Ovary (tissue), 9 donors: ENCODE results near the gene CHD5. TPM values are rescaled to one million over a fixed set of nuclear protein-coding genes. Genes with fewer than 3 reads are reported as not detected.

Source experiments
- DNase-seq, 5 donors: peaks; one replicate each; pipeline ENCODE4 v3.0.0-alpha.2; 2019 to 2020
- H3K27ac ChIP-seq, 2 donors: fragments of 200-600 bp; one replicate each; pipeline versions ENCODE4 v1.5.1 to v1.8.0; 2019 to 2022
- H3K27me3 ChIP-seq: fragments of 200-600 bp; one replicate; pipeline ENCODE4 v1.8.0; 2022
- H3K36me3 ChIP-seq: fragments of 200-600 bp; sonication (generic); one replicate; pipeline ENCODE4 v1.5.1; 2019
- H3K4me1 ChIP-seq: one replicate; pipeline ENCODE4 v1.8.1; 2013; ENCODE audit warnings: mild to moderate bottlenecking, moderate library complexity; ENCODE audit not compliant: insufficient read depth
- H3K4me3 ChIP-seq: fragments of 200-600 bp; sonication (generic); one replicate; pipeline ENCODE4 v1.5.1; 2017
- H3K9me3 ChIP-seq, 2 donors: fragments of 200-600 bp in 1 of 2; sonication (generic) in 1 of 2; one replicate each; pipeline versions ENCODE4 v1.5.1 to v1.8.1; 2013 to 2019; ENCODE audit warnings: mild to moderate bottlenecking in 1 of 2, moderate library complexity in 1 of 2
- EP300 ChIP-seq: sonication (generic); formaldehyde crosslinking; IDR thresholded peaks from one replicate; pipeline ENCODE4 v1.6.1; 2017; ENCODE audit warnings: antibody characterized with exemption
- POLR2A ChIP-seq: fragments of 450-650 bp; IDR thresholded peaks from one replicate; pipeline ENCODE4 v1.6.1; 2017; ENCODE audit warnings: antibody characterized with exemption, mild to moderate bottlenecking, moderate library complexity
- WGBS, 3 donors: extraction: QIAGEN DNeasy Blood & Tissue Kit in 1 of 3; methylation state at CpG; one replicate each; pipeline versions ENCODE4 v1.1.5 to v1.1.7; 2013 to 2017; 5-methylcytosine and 5-hydroxymethylcytosine counted together
- intact Hi-C, 4 donors: fragments of 100-400 bp; cut with DNase I; formaldehyde crosslinking; loops; one replicate each; pipeline versions ENCODE4 v1.11.0 to v1.15.1; 2022 to 2023
- polyA plus RNA-seq, 2 donors: library from polyadenylated mRNA; stranded (reverse); fragments of 200-250 nt in 1 of 2; fragments of 350-450 nt in 1 of 2; fragmentation: Illumina TruSeq in 1 of 2; extraction: RNeasy Lipid Tissue Mini Kit (QIAGEN cat#74804) in 1 of 2; gene quantifications; one replicate each; pipeline ENCODE4 v1.2.3, GENCODE V29; 2013 to 2014
- total RNA-seq, 7 donors: library from RNA; depleted of rRNA in 2 of 7; stranded (reverse); fragments of >200 nt in 2 of 7; fragmentation: NEBNext Ultra II Directional in 3 of 7; extraction: Animal tissue kit (Norgen Biotek cat#: 25700) in 3 of 7; gene quantifications; one replicate each; pipeline versions ENCODE4 v1.1.0 to v1.2.4, GENCODE V29; 2016 to 2023
- TF ChIP-seq, protein P1 (sequence below), 3 donors: fragments of 450-650 bp in 2 of 3; fragments of 200-600 bp in 1 of 3; IDR thresholded peaks; one replicate each; pipeline versions ENCODE4 v1.5.1 to v1.8.0; 2016 to 2022; ENCODE audit warnings: antibody characterized with exemption in 3 of 3, mild to moderate bottlenecking in 1 of 3
- donor health status: DM: no; HTN: no; CAD: no; lungs with moderate emphysema.
- donor health status: DM: no; HTN: no; CAD: no.
- donor health status: Bipolar disorder and iron deficiency.
- donor health status: DM: yes; HTN: yes; CAD: no.
- donor health status: DM: no; HTN: no; CAD: no.
- donor health status: DM: yes; HTN: yes; CAD: no.

CHD5 gene
- total and polyA plus RNA-seq, 9 donors: under 0.01 to 0.54 (median 0.23) TPM

DNA sequence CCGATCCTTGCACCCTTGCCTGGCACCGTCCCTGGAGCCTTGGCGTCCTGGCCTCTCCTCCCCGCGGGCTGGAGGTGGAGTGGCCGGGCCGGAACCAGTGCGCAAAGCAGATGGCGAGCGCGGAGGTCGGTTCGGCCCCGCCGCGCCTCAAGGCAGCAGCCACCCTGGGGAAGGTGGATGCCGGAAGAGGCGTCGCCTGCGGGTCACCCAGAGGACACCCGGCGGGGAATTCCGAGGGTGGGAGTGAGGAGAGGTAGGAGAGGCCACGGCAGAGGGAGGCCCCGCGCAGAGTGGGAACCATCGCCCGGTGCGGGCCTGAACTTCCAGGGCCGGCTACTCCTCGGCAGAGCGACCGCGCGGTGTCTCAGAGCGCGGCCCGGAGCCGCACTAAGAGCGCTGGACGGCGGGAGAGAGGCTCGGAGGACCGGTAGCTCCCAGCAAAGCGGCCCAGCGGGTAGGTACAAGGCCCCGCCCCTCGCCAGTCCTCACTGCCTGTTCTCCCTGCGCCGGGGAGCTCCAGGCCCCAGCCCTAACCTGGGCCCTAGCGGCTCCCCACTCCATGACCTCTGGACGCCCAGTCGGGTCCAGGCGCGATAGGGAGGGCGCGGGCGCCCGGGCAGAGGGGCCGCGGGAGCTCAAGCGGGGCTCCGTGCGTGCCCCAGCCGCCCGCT lies 25.9 kb upstream of the CHD5 start, which contains the start of gene RNF207:
Gene RNF207 (plus strand): TSS at position 271 of the 671 bp plus-strand sequence. CDS start 417 bp downstream, outside the sequence.
- Histone ChIP-seq H3K9me3 (no peaks in the 10 kb centered on the region), H3K27me3 (no peaks in the 10 kb centered on the region), H3K27ac (no peak within 1 kb of the TSS), H3K4me1 (peaks cover 13% of the 10 kb centered on the region), H3K36me3 (no peaks in the 10 kb centered on the region), H3K4me3 (peak within 1 kb of the TSS; percentile 38)
- WGBS, 3 donors: 1 to 2% (median 1%) methylated on average over 45 to 66 of the region's 66 CpGs
- intact Hi-C loops: loop anchor here in 1 of 4 donors (10.0 kb wide), 1 partner anchor 151 kb away; no protein-coding TSS in a partner anchor
- TF ChIP-seq, protein P1, sequence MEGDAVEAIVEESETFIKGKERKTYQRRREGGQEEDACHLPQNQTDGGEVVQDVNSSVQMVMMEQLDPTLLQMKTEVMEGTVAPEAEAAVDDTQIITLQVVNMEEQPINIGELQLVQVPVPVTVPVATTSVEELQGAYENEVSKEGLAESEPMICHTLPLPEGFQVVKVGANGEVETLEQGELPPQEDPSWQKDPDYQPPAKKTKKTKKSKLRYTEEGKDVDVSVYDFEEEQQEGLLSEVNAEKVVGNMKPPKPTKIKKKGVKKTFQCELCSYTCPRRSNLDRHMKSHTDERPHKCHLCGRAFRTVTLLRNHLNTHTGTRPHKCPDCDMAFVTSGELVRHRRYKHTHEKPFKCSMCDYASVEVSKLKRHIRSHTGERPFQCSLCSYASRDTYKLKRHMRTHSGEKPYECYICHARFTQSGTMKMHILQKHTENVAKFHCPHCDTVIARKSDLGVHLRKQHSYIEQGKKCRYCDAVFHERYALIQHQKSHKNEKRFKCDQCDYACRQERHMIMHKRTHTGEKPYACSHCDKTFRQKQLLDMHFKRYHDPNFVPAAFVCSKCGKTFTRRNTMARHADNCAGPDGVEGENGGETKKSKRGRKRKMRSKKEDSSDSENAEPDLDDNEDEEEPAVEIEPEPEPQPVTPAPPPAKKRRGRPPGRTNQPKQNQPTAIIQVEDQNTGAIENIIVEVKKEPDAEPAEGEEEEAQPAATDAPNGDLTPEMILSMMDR (IDR thresholded peaks at IDR 0.05): no peak
- TF ChIP-seq POLR2A: no peak
- TF ChIP-seq EP300: no peak
- peak in 4 of 5 donors; percentile 22 to 59 (median 48) for DNase-seq

DNA sequence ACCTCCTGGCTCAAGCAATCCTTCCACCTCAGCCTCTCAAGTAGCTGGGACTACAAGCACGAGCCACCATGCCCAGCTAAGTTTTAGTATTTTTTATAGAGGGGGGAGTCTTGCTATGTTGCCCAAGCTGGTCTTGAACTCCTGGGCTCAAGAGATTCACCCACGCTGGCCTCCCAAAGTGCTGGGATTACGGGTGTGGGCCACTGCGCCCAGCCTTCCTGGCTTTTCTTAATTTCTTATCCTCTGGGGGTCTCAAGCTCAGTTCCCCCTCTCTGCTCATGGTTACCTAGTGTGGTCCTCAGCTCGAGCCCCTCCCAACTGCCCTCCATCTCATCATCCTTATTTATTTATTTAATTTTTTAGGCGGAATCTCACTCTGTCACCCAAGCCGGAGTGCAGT lies 22.1 kb upstream of the CHD5 start:
- no peaks in the 10 kb centered on the region for H3K27me3 ChIP-seq
- no peak overlapping the region for H3K27ac ChIP-seq
- DNase-seq: no peak
- H3K36me3 ChIP-seq: no peaks in the 10 kb centered on the region
- peaks cover 20% of the 10 kb centered on the region for H3K4me1 ChIP-seq
- 83 to 89% (median 85%) methylated on average over 7 of the region's 7 CpGs for WGBS, 3 donors
- intact Hi-C loops: loop anchor here in 1 of 4 donors (10.0 kb wide), 1 partner anchor 147 kb away; no protein-coding TSS in a partner anchor
- no peaks in the 10 kb centered on the region for H3K9me3 ChIP-seq
- no peak for TF ChIP-seq POLR2A
- TF ChIP-seq, protein P1 (IDR thresholded peaks at IDR 0.05): no peak
- H3K4me3 ChIP-seq: no peak overlapping the region

DNA sequence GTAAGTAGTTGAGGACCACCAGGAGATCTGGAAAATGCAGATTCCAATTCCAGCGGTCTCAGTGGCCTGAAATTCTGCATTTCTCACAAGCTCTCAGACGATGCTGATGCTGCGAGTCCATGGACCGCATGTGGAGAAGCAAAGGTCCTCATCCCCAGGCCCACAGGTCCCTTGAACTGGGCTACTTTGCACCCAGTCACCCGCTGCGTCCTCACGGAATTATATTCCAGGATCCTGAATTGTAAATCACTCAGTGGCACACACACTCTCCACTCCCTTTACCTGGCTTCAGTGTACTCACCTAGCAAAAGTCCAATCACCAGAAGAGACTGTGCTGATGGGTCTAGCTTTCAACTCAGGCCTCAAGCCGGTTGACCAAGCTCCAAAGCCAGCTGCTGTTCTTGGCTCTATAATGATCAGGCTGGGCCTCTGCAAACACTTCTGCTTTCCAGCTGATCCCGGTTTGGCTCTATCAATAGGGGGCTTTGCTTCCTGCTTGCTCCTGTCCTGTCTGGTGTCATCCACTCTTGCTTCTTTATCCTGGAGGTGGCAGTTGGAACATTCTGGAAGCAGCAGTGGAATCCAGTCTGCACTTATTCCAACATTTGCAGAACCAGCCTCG lies 20.2 kb upstream of the CHD5 start:
- no peaks in the 10 kb centered on the region for H3K9me3 ChIP-seq
- no peak for DNase-seq
- peak overlapping the region; percentile 71 for H3K4me3 ChIP-seq
- WGBS, 3 donors: 62 to 67% (median 62%) methylated on average over 10 of the region's 10 CpGs
- H3K4me1 ChIP-seq: peaks cover 16% of the 10 kb centered on the region
- intact Hi-C loops: loop anchor here in 1 of 4 donors (10.0 kb wide), 1 partner anchor 145 kb away; no protein-coding TSS in a partner anchor
- peak overlapping the region in 1 of 2 donors; percentile 58 for H3K27ac ChIP-seq
- TF ChIP-seq EP300: no peak
- no peak for TF ChIP-seq POLR2A
- TF ChIP-seq, protein P1 (IDR thresholded peaks at IDR 0.05): no peak
- no peaks in the 10 kb centered on the region for H3K27me3 ChIP-seq
- no peaks in the 10 kb centered on the region for H3K36me3 ChIP-seq

DNA sequence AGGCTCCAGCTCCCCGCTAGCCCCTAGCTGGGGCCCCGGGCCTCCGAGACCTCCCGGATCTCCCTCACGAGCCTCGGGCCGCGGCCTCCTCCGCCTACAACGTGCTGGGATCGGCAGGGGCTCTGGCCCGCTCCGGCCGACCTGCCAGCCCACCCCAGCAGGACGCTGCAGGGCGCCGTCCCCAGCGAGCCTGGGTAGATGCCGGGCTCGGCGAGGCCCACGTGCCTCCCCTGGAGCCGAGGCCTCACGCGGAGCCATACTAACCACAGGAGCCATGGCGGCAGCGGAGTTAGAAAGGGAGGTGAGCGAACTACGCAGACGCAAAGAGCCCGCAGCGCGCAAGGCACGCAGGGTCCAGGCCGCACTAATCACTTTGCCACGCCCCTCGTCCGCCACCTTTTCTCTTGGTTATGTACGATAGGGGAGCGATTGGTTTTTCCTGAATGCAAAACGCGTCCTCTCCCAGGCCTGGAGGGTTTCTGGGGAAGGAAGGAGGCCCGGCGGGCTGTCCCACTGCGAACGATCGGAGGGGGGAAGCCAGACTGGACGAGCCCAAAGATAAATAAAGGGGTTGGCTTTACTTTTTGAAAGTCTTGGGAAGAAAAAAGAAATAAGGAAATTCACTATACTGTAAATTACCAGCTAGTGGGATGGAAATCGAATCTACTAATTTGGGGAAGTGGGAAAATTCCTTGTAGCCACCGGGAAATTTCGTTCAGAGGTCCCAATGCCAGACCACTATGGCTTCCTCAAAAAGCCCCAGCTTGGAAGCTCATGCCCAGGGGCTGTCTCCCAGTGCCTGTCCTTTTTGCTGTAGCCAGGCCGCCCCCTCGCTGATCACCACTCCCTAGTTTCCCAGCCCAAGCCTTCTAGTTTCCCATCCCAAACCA lies 19.4 kb upstream of the CHD5 start, which contains the start of gene RPL22:
Gene RPL22 (minus strand): TSS at position 298 of the 890 bp plus-strand sequence. CDS start 22 bp downstream, at position 276.
- H3K36me3 ChIP-seq: no peaks in the 10 kb centered on the region
- DNase-seq: peak; percentile 95 to 98 (median 96)
- peaks cover 13% of the 10 kb centered on the region for H3K4me1 ChIP-seq
- WGBS, 3 donors: 0 to 2% (median 1%) methylated on average over 44 to 53 of the region's 53 CpGs
- H3K27me3 ChIP-seq: no peaks in the 10 kb centered on the region
- peak within 1 kb of the TSS; percentile 17 to 58 for H3K27ac ChIP-seq
- intact Hi-C loops: loop anchor here in 1 of 4 donors (10.0 kb wide), 1 partner anchor 145 kb away; no protein-coding TSS in a partner anchor
- no peaks in the 10 kb centered on the region for H3K9me3 ChIP-seq
- TF ChIP-seq EP300 (no peak), POLR2A (no peak)
- TF ChIP-seq, protein P1 (IDR thresholded peaks at IDR 0.05): peak in 1 of 3 donors; percentile 32
- peak within 1 kb of the TSS; percentile 71 for H3K4me3 ChIP-seq
